ENCODE measurements around the gene CASS4. TPM values are rescaled to one million over a fixed set of nuclear protein-coding genes. Genes with fewer than 3 reads are reported as not detected.

Gene CASS4
- total RNA-seq, 1 experiment from 2014 or later: not detected

GRCh38 chr20:56423211-56423610, 11.2 kb downstream of the CASS4 start:
- Histone ChIP-seq H3K36me3 (replicated peaks; ENCODE audit: control insufficient read depth, insufficient read depth, low read length) (no peaks in the 10 kb centered on the region), H3K27me3 (ENCODE audit: control insufficient read depth, insufficient read depth, low read length) (peaks cover 6% of the 10 kb centered on the region), H3K4me3 (ENCODE audit: insufficient read depth, low read depth, low read length) (no peak overlapping the region)
- DNase-seq: no peak

DNA sequence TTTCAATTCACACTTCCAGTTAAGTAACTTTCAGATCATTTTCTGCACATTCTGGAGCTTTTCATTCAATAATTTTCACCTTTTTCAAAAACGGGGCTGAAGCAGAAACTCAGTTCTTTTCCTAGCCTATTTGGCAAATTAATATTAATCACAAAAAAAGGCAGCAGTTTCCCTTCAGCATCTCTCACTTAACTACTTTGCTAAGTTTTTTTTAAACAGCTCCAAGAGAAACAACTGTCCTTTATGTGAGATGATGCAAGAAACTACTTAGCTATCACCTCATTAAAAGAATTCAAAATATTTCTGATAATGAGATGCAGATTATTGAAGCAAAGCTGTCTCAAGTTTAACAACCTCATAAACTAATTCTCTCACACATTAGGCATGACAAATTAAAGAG, 11.8 kb downstream of the CASS4 start:
- Histone ChIP-seq H3K36me3 (replicated peaks; ENCODE audit: control insufficient read depth, insufficient read depth, low read length) (no peaks in the 10 kb centered on the region), H3K27me3 (ENCODE audit: control insufficient read depth, insufficient read depth, low read length) (peaks cover 6% of the 10 kb centered on the region), H3K4me3 (ENCODE audit: insufficient read depth, low read depth, low read length) (no peak overlapping the region)
- DNase-seq: no peak

- Histone ChIP-seq H3K36me3 (replicated peaks; ENCODE audit: control insufficient read depth, insufficient read depth, low read length) (no peaks in the 10 kb centered on the region), H3K27me3 (ENCODE audit: control insufficient read depth, insufficient read depth, low read length) (peaks cover 6% of the 10 kb centered on the region), H3K4me3 (ENCODE audit: insufficient read depth, low read depth, low read length) (no peak overlapping the region)
- no peak for DNase-seq
These were observed 12.9 kb downstream of the CASS4 start for GRCh38 chr20:56424931-56425330.

DNA sequence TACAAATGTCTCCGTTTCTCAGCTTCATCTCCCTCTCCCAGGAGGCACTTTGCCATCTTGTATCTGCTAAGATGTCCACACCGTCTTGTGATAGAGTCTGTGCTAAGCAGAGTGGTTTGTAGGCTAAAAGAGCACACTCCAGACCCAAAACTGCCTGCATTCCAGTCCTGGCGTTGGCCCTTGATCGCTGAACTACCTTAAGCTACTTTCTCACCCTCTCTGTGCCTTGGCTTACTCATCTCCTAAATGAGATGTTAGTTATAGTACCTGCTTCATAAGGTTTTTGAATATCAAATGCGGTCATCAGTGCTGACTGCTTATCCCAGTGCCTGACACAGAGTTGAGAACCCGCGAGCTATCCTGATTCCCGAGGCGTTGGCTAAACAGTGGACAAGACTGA, 14.0 kb downstream of the CASS4 start:
- Histone ChIP-seq H3K36me3 (replicated peaks; ENCODE audit: control insufficient read depth, insufficient read depth, low read length) (no peaks in the 10 kb centered on the region), H3K27me3 (ENCODE audit: control insufficient read depth, insufficient read depth, low read length) (peaks cover 6% of the 10 kb centered on the region), H3K4me3 (ENCODE audit: insufficient read depth, low read depth, low read length) (no peak overlapping the region)
- no peak for DNase-seq

GRCh38 chr20:56426926-56427325, 14.9 kb downstream of the CASS4 start:
- Histone ChIP-seq H3K27me3 (ENCODE audit: control insufficient read depth, insufficient read depth, low read length) (peaks cover 6% of the 10 kb centered on the region), H3K4me3 (ENCODE audit: insufficient read depth, low read depth, low read length) (no peak overlapping the region), H3K36me3 (replicated peaks; ENCODE audit: control insufficient read depth, insufficient read depth, low read length) (no peaks in the 10 kb centered on the region)
- DNase-seq: no peak

DNA sequence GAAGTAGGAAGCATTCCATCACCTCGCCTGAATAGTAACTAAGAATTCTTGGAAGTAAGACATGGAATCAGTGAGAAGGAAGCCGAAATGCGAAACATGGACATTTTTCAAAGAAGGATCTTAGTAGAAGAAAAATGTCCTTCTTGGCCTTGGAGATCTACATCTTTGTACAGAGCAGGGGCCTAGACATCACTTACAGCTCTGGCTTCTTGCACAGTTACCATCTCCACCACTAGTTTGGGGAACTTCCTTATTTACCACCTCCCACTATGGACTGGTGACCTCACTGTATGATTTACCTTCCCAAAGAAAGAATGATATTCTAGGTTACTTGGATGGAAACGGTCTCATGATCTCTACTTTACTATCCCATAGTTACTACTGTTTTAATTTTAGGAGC, 15.7 kb downstream of the CASS4 start:
- H3K36me3 ChIP-seq (replicated peaks; ENCODE audit: control insufficient read depth, insufficient read depth, low read length): no peaks in the 10 kb centered on the region
- H3K27me3 ChIP-seq (ENCODE audit: control insufficient read depth, insufficient read depth, low read length): peaks cover 6% of the 10 kb centered on the region
- no peak for DNase-seq
- no peak overlapping the region for H3K4me3 ChIP-seq (ENCODE audit: insufficient read depth, low read depth, low read length)

- DNase-seq: no peak
- Histone ChIP-seq H3K4me3 (ENCODE audit: insufficient read depth, low read depth, low read length) (no peak overlapping the region), H3K36me3 (replicated peaks; ENCODE audit: control insufficient read depth, insufficient read depth, low read length) (no peaks in the 10 kb centered on the region), H3K27me3 (ENCODE audit: control insufficient read depth, insufficient read depth, low read length) (peaks cover 6% of the 10 kb centered on the region)
These were observed 16.4 kb downstream of the CASS4 start for GRCh38 chr20:56428410-56428809.

DNA sequence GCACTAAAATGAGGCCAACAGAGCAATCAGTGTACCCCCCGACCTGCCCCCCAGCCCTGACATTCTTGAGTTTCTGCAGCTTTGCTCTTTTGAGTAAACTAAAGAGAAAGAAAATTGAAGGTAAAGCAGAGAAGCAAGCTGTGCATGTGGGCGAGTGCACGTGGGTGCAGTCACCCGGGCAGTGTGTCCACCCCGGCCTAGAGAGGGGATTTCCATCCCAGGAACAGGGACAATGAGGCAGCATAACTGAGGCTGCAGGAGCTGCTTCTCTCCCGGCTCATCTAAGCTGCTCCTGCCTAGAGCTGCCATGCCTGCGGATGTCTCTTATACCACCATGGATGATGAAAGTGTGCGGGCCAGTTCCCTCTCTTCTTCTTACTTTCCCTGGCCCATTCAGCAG, 16.8 kb downstream of the CASS4 start:
- peaks cover 4% of the 10 kb centered on the region for H3K27me3 ChIP-seq (ENCODE audit: control insufficient read depth, insufficient read depth, low read length)
- no peak for DNase-seq
- H3K36me3 ChIP-seq (replicated peaks; ENCODE audit: control insufficient read depth, insufficient read depth, low read length): no peaks in the 10 kb centered on the region
- no peak overlapping the region for H3K4me3 ChIP-seq (ENCODE audit: insufficient read depth, low read depth, low read length)

DNA sequence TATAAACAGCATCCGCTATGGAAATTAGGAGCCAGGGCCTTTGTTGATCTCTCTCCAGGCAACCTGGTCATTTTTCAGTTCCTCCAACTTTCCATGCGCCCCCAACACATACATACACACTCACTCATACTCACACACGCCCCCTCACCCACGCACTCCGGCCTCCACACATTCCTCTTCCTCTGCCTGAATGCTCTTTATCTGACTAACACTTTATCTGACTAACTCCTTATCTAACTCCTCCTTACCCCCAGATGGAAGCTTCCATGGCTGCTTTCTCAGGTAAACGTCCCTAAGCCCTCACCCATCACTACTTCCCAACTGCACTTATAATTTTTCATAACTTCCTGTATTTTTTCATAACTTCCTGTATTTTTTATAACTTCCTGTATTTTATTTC, 17.4 kb downstream of the CASS4 start:
- peaks cover 3% of the 10 kb centered on the region for H3K27me3 ChIP-seq (ENCODE audit: control insufficient read depth, insufficient read depth, low read length)
- H3K4me3 ChIP-seq (ENCODE audit: insufficient read depth, low read depth, low read length): no peak overlapping the region
- no peaks in the 10 kb centered on the region for H3K36me3 ChIP-seq (replicated peaks; ENCODE audit: control insufficient read depth, insufficient read depth, low read length)
- DNase-seq: no peak

GRCh38 chr20:56429941-56430340, 17.9 kb downstream of the CASS4 start:
- H3K36me3 ChIP-seq (replicated peaks; ENCODE audit: control insufficient read depth, insufficient read depth, low read length): no peaks in the 10 kb centered on the region
- peaks cover 2% of the 10 kb centered on the region for H3K27me3 ChIP-seq (ENCODE audit: control insufficient read depth, insufficient read depth, low read length)
- H3K4me3 ChIP-seq (ENCODE audit: insufficient read depth, low read depth, low read length): no peak overlapping the region
- DNase-seq: no peak

DNA sequence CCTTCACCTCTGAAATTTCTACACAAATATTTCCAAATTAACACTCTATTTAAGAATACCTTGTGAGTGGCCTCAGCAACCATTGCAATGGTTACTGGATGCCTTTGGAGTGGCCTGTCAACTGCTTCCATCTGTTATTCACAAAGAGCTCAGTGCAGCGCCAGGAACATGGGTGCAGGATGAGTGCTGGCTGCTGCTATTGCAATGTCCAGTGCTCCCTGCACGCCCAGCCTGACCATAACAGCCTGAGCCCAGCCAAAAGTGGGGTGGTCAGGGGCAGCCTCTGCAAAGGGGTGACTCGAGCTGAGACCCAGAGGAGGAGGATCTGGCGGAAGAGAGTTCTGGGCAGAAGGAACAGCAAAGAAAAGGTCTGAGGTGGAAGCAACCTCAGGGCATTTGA, 18.4 kb downstream of the CASS4 start:
- H3K27me3 ChIP-seq (ENCODE audit: control insufficient read depth, insufficient read depth, low read length): no peaks in the 10 kb centered on the region; the same call in none of the 2 replicates
- no peaks in the 10 kb centered on the region for H3K36me3 ChIP-seq (replicated peaks; ENCODE audit: control insufficient read depth, insufficient read depth, low read length)
- H3K4me3 ChIP-seq (ENCODE audit: insufficient read depth, low read depth, low read length): no peak overlapping the region
- DNase-seq: no peak

DNA sequence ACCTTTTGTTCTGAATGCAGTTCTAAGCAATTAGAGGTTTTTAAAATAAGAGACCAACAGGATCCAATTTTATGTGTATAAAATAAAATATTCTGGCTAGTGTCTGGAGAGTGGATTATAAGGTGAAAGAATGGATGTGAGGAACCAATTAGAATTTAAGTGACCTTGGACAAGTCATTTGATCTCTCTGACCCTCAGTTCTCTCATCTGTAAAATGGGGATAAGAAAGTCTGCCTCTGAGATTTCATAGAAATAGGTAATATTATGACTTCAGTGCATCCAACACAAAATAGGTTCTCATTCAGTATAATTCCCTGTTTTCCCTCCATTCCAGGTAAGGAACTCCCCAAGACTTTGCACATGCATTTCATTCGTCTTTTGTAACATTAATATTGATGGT, 18.9 kb downstream of the CASS4 start:
- no peak for DNase-seq
- no peaks in the 10 kb centered on the region for H3K36me3 ChIP-seq (replicated peaks; ENCODE audit: control insufficient read depth, insufficient read depth, low read length)
- H3K27me3 ChIP-seq (ENCODE audit: control insufficient read depth, insufficient read depth, low read length): no peaks in the 10 kb centered on the region; the same call in none of the 2 replicates
- H3K4me3 ChIP-seq (ENCODE audit: insufficient read depth, low read depth, low read length): no peak overlapping the region

DNA sequence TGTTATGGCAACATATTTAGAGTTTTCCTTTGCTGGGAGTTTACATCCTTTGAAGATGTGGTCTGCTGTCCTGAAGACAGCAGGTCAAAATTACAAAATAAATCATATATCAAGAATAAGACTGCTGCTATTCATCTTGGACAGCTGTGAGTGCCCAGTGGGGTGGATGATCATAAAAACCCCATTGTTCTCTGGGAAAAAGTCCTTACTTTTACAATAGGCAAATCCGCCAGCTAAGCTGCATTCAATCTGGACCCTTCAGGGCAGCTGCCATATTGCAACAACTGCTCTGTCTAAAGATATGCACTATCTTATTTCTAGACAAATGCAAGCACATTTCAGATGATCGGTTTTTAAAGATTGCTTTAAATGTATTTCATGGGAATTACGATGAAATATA, 19.4 kb downstream of the CASS4 start:
- Histone ChIP-seq H3K27me3 (ENCODE audit: control insufficient read depth, insufficient read depth, low read length) (no peaks in the 10 kb centered on the region; the same call in none of the 2 replicates), H3K36me3 (replicated peaks; ENCODE audit: control insufficient read depth, insufficient read depth, low read length) (no peaks in the 10 kb centered on the region), H3K4me3 (ENCODE audit: insufficient read depth, low read depth, low read length) (no peak overlapping the region)
- no peak for DNase-seq

- no peak for DNase-seq
- peaks cover 2% of the 10 kb centered on the region for H3K27me3 ChIP-seq (ENCODE audit: control insufficient read depth, insufficient read depth, low read length)
- no peaks in the 10 kb centered on the region for H3K36me3 ChIP-seq (replicated peaks; ENCODE audit: control insufficient read depth, insufficient read depth, low read length)
- no peak overlapping the region for H3K4me3 ChIP-seq (ENCODE audit: insufficient read depth, low read depth, low read length)
These were observed 21.3 kb downstream of the CASS4 start for GRCh38 chr20:56433221-56433879.

DNA sequence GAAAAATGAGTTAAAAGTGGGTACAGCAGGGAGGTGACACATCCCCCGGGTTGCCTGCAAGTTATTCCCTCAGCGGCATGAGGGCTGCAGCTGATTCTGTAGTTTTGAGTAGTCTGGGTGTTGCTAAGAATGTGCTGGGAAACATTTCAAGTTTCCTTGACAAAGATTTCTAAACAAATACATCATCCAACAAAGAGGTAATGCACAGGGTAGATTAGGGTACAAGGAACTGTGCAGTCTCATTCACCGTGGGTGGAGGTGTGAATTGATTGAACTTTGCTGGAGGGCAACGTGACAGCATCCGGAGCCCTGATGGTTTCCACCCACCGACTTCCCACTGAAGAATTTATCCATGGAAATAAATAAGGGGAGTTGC, 21.8 kb downstream of the CASS4 start:
- no peak overlapping the region for H3K4me3 ChIP-seq (ENCODE audit: insufficient read depth, low read depth, low read length)
- no peak for DNase-seq
- peaks cover 2% of the 10 kb centered on the region; the same call in 1 of the 2 replicates for H3K27me3 ChIP-seq (ENCODE audit: control insufficient read depth, insufficient read depth, low read length)
- H3K36me3 ChIP-seq (replicated peaks; ENCODE audit: control insufficient read depth, insufficient read depth, low read length): no peaks in the 10 kb centered on the region
